Esophagus squamous epithelium (tissue), 4 donors: ENCODE data around the gene PYGB.

Source experiments
- POLR2A ChIP-seq, 4 donors: fragments of 450-650 bp; IDR thresholded peaks; one replicate each; pipeline ENCODE4 v1.6.1; 2017; ENCODE audit warnings: antibody characterized with exemption in 4 of 4, mild to moderate bottlenecking in 4 of 4, moderate library complexity in 3 of 4
- TF ChIP-seq, protein P1 (sequence below), 6 experiments: fragments of 450-650 bp in 4 of 6; fragments of 200-600 bp in 2 of 6; sonication (generic) in 2 of 6; IDR thresholded peaks; one replicate each; pipeline ENCODE4 v1.5.1; 2016 to 2019; ENCODE audit warnings: antibody characterized with exemption in 6 of 6, mild to moderate bottlenecking in 4 of 6, moderate library complexity in 4 of 6

DNA sequence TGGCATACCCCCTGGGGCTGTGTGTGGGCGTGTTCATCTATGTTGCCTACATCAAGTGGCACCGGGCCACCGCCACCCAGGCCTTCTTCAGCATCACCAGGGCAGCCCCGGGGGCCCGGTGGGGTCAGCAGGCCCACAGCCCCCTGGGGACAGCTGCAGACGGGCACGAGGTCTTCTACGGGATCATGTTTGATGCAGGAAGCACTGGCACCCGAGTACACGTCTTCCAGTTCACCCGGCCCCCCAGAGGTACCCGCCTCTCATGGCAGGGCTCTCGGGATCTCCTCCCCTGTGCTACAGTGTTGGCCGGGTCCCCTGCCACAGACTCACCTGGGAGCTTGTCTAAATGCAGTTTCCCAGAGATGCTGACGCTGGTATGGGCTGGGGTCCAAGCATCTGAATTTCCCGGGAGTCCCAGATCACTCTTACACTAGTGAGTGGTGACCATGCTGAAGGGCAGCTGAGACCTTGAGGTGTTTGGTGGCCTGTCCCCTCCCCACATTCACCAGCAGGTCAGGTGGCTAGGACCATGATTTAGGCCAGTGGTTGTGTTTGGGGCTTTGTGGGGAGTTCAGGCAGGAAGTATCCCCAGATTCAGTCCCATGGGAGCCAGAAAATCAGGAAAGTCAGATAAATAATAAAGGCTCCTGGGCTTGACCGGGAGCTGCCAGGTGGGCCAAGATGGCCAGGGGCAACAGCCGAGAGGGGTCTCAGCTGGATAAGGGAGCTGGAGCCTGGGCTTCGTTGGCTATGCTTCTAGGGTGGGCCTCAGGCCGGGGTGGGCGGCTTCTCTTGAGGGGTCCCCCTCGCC is 40.5 kb upstream of the PYGB start:
- TF ChIP-seq, protein P1, sequence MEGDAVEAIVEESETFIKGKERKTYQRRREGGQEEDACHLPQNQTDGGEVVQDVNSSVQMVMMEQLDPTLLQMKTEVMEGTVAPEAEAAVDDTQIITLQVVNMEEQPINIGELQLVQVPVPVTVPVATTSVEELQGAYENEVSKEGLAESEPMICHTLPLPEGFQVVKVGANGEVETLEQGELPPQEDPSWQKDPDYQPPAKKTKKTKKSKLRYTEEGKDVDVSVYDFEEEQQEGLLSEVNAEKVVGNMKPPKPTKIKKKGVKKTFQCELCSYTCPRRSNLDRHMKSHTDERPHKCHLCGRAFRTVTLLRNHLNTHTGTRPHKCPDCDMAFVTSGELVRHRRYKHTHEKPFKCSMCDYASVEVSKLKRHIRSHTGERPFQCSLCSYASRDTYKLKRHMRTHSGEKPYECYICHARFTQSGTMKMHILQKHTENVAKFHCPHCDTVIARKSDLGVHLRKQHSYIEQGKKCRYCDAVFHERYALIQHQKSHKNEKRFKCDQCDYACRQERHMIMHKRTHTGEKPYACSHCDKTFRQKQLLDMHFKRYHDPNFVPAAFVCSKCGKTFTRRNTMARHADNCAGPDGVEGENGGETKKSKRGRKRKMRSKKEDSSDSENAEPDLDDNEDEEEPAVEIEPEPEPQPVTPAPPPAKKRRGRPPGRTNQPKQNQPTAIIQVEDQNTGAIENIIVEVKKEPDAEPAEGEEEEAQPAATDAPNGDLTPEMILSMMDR (IDR thresholded peaks at IDR 0.05): no peak
- no peak for TF ChIP-seq POLR2A (IDR thresholded peaks at IDR 0.05)
